HepG2 (cell line): Measurements from ENCODE around the gene MAN1B1. TPM values are rescaled to one million over a fixed set of nuclear protein-coding genes. Genes with fewer than 3 reads are reported as not detected.

Source experiments
- CENPT ChIP-seq: sonication (generic); formaldehyde crosslinking; IDR thresholded peaks from 2 replicates; pipeline ENCODE4 v1.8.0; 2022; ENCODE audit warnings: low read depth, mild to moderate bottlenecking, moderate library complexity, missing genetic modification reagents
- GABPA ChIP-seq, 2 experiments: IDR thresholded peaks; 2 replicates each; pipeline ENCODE4 v1.6.1; 2011 to 2016; ENCODE audit warnings: low read depth in 2 of 2, low read length in 1 of 2, missing biosample characterization in 1 of 2, missing genetic modification characterization in 1 of 2
- HDAC2 ChIP-seq: sonication (generic); formaldehyde crosslinking; IDR thresholded peaks from 2 replicates; pipeline ENCODE4 v1.4.0; 2020; ENCODE audit warnings: missing genetic modification reagents
- KMT2B ChIP-seq: IDR thresholded peaks from 2 replicates; pipeline ENCODE4 v1.6.1; 2016; ENCODE audit warnings: missing genetic modification reagents, missing compliant biosample characterization
- RAD21 ChIP-seq: fragments of 450-650 bp; formaldehyde crosslinking; IDR thresholded peaks from 2 replicates; pipeline ENCODE4 v1.5.0; 2020; ENCODE audit warnings: mild to moderate bottlenecking
- RBAK ChIP-seq: sonication (generic); formaldehyde crosslinking; IDR thresholded peaks from 2 replicates; pipeline ENCODE4 v1.5.1; 2020; ENCODE audit warnings: mild to moderate bottlenecking, missing genetic modification reagents
- U2AF2 ChIP-seq: fragments of 200-400 bp; formaldehyde crosslinking; IDR thresholded peaks from 2 replicates; pipeline ENCODE4 v1.6.1; 2017; ENCODE audit warnings: low read depth, mild to moderate bottlenecking, low read length
- ZBTB42 ChIP-seq: sonication (generic); formaldehyde crosslinking; IDR thresholded peaks from 2 replicates; pipeline ENCODE4 v1.5.0; 2020; ENCODE audit warnings: mild to moderate bottlenecking, missing genetic modification reagents
- ZBTB7A ChIP-seq: sonication (generic); formaldehyde crosslinking; IDR thresholded peaks from 2 replicates; pipeline ENCODE4 v1.8.0; 2022; ENCODE audit warnings: mild to moderate bottlenecking, missing genetic modification reagents
- ZNF788 ChIP-seq: sonication (generic); formaldehyde crosslinking; IDR thresholded peaks from 2 replicates; pipeline ENCODE4 v1.5.0; 2020; ENCODE audit warnings: mild to moderate bottlenecking, missing genetic modification reagents, borderline replicate concordance
- polyA plus RNA-seq, 8 experiments: library from polyadenylated mRNA; depleted of rRNA in 3 of 8; stranded (reverse) in 7 of 8; unstranded in 1 of 8; fragments of >200 nt; fragmentation: Illumina TruSeq in 4 of 8; extraction: Trizol in 4 of 8; gene quantifications; 2 replicates each; pipeline versions ENCODE4 v1.2.1 to v1.2.3, GENCODE V29; 2011 to 2016; ENCODE audit warnings: low read depth in 4 of 8, missing spikeins in 1 of 8, mixed read lengths in 1 of 8; ENCODE audit not compliant: insufficient read depth in 1 of 8
- total RNA-seq, 5 experiments: library from RNA; depleted of rRNA; stranded (reverse); fragments of >200 nt; fragmentation: Illumina TruSeq; extraction: Trizol; gene quantifications; 2 replicates each; pipeline ENCODE4 v1.2.3, GENCODE V29; 2016; ENCODE audit warnings: low read depth in 1 of 5
- TF ChIP-seq, protein P1 (sequence below): sonication (generic); formaldehyde crosslinking; IDR thresholded peaks from 2 replicates; pipeline ENCODE4 v1.4.0; 2020; ENCODE audit warnings: missing genetic modification reagents, mild to moderate bottlenecking, borderline replicate concordance
- TF ChIP-seq, protein P2 (sequence below): sonication (generic); formaldehyde crosslinking; IDR thresholded peaks from 2 replicates; pipeline ENCODE4 v1.4.0; 2020; ENCODE audit warnings: missing genetic modification reagents
- TF ChIP-seq, protein P3 (sequence below), 2 experiments: sonication (generic) in 1 of 2; formaldehyde crosslinking in 1 of 2; IDR thresholded peaks; 2 replicates each; pipeline versions ENCODE4 v1.6.1 to v1.9.0; 2014 to 2022; ENCODE audit warnings: antibody characterized with exemption in 1 of 2, borderline replicate concordance in 1 of 2, inconsistent platforms in 1 of 2, low read depth in 1 of 2, missing genetic modification reagents in 1 of 2

The MAN1B1 gene
- total and polyA plus RNA-seq, 2 of the 13 experiments (the other 11 are each of a cell fraction or from before 2014, with no cell fraction given): 48.9 to 59.5 TPM

DNA sequence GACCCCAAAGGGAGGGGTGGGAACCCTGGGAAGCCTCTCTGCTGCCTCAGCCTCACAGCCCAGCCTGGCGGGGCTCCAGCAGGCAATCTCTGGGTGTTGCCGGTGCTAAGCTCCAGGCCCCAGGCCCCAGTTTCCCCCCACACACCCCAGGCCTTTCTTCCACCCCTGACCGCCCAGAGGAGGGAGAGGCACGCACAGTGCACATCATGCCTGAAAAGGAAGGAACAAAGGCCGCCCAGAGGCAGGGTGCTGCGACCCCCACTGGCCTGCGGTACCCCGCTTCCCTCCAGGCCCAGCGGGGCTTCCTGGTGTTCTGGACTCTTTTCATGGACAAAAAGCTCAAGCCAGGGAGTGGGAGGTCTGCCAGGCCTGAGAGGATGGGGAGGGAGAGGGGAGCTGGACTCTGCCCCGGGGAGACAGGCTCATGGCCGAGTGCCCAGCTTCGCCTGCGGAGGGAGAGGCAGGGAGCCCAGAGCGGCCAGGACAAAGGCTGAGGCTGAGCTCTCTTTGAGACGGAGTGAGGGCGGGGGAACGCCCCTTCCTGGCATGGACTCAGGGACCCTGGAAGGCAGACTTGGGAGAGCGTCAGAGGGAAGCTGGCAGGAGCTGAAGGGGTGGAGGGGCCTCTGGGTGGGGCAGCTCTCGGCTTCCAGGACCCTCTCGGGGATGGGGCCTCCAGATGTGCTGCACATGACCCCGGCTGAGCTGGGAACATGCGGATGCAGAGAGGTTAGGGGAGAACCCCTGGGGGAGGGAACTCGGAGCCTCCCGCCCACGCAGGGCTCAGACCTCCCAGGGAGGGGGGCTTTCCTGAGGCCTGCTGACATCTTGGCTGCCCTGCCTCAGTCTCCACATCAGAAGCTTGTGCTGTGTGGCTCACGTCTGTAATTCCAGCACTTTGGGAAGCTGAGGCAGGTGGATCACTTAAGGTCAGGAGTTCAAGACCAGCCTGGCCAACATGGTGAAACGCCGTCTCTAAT, 31.1 kb upstream of the MAN1B1 start (continued):
- TF ChIP-seq, protein P1, sequence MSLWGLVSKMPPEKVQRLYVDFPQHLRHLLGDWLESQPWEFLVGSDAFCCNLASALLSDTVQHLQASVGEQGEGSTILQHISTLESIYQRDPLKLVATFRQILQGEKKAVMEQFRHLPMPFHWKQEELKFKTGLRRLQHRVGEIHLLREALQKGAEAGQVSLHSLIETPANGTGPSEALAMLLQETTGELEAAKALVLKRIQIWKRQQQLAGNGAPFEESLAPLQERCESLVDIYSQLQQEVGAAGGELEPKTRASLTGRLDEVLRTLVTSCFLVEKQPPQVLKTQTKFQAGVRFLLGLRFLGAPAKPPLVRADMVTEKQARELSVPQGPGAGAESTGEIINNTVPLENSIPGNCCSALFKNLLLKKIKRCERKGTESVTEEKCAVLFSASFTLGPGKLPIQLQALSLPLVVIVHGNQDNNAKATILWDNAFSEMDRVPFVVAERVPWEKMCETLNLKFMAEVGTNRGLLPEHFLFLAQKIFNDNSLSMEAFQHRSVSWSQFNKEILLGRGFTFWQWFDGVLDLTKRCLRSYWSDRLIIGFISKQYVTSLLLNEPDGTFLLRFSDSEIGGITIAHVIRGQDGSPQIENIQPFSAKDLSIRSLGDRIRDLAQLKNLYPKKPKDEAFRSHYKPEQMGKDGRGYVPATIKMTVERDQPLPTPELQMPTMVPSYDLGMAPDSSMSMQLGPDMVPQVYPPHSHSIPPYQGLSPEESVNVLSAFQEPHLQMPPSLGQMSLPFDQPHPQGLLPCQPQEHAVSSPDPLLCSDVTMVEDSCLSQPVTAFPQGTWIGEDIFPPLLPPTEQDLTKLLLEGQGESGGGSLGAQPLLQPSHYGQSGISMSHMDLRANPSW (CRISPR knock-in tag): no peak
- TF ChIP-seq RBAK: no peak
- TF ChIP-seq CENPT: 0 out of 2 replicates have a peak, but pooled peaks have one; percentile 59
- peak; percentile 54; the same call in 1 of the 2 replicates for TF ChIP-seq HDAC2
- TF ChIP-seq, protein P2, sequence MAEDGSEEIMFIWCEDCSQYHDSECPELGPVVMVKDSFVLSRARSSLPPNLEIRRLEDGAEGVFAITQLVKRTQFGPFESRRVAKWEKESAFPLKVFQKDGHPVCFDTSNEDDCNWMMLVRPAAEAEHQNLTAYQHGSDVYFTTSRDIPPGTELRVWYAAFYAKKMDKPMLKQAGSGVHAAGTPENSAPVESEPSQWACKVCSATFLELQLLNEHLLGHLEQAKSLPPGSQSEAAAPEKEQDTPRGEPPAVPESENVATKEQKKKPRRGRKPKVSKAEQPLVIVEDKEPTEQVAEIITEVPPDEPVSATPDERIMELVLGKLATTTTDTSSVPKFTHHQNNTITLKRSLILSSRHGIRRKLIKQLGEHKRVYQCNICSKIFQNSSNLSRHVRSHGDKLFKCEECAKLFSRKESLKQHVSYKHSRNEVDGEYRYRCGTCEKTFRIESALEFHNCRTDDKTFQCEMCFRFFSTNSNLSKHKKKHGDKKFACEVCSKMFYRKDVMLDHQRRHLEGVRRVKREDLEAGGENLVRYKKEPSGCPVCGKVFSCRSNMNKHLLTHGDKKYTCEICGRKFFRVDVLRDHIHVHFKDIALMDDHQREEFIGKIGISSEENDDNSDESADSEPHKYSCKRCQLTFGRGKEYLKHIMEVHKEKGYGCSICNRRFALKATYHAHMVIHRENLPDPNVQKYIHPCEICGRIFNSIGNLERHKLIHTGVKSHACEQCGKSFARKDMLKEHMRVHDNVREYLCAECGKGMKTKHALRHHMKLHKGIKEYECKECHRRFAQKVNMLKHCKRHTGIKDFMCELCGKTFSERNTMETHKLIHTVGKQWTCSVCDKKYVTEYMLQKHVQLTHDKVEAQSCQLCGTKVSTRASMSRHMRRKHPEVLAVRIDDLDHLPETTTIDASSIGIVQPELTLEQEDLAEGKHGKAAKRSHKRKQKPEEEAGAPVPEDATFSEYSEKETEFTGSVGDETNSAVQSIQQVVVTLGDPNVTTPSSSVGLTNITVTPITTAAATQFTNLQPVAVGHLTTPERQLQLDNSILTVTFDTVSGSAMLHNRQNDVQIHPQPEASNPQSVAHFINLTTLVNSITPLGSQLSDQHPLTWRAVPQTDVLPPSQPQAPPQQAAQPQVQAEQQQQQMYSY (CRISPR knock-in tag): peak; percentile 84; the same call in 1 of the 2 replicates
- no peak for TF ChIP-seq GABPA (IDR thresholded peaks at IDR 0.05; ENCODE audit: low read depth, low read length)
- no peak; the same call in 1 of the 2 replicates for TF ChIP-seq GABPA (CRISPR knock-in tag; IDR thresholded peaks at IDR 0.05; ENCODE audit: low read depth)
- peak; percentile 63; the same call in 1 of the 2 replicates for TF ChIP-seq ZBTB42 (CRISPR knock-in tag)
- TF ChIP-seq RAD21 (CRISPR knock-in tag): no peak
- peak; percentile 90 for TF ChIP-seq ZNF788 (CRISPR knock-in tag)
- no peak for TF ChIP-seq U2AF2
- no peak for TF ChIP-seq KMT2B (CRISPR knock-in tag)
- no peak; the same call in none of the 2 replicates for TF ChIP-seq ZBTB7A (CRISPR knock-in tag)
- TF ChIP-seq, protein P3, sequence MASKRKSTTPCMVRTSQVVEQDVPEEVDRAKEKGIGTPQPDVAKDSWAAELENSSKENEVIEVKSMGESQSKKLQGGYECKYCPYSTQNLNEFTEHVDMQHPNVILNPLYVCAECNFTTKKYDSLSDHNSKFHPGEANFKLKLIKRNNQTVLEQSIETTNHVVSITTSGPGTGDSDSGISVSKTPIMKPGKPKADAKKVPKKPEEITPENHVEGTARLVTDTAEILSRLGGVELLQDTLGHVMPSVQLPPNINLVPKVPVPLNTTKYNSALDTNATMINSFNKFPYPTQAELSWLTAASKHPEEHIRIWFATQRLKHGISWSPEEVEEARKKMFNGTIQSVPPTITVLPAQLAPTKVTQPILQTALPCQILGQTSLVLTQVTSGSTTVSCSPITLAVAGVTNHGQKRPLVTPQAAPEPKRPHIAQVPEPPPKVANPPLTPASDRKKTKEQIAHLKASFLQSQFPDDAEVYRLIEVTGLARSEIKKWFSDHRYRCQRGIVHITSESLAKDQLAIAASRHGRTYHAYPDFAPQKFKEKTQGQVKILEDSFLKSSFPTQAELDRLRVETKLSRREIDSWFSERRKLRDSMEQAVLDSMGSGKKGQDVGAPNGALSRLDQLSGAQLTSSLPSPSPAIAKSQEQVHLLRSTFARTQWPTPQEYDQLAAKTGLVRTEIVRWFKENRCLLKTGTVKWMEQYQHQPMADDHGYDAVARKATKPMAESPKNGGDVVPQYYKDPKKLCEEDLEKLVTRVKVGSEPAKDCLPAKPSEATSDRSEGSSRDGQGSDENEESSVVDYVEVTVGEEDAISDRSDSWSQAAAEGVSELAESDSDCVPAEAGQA (IDR thresholded peaks at IDR 0.05; ENCODE audit: low read depth): no peak
- TF ChIP-seq, protein P3 (CRISPR knock-in tag; IDR thresholded peaks at IDR 0.05; ENCODE audit: borderline replicate concordance): no peak; the same call in 1 of the 2 replicates
